Measurements from ENCODE around the gene C1orf21. TPM values are rescaled to one million over a fixed set of nuclear protein-coding genes. Genes with fewer than 3 reads are reported as not detected.

The C1orf21 gene
- total RNA-seq, 4 donors from 2014 or later: 30.6 to 61.7 (median 43.0) TPM

- H3K4me3 ChIP-seq: no peak overlapping the region
- no peak for TF ChIP-seq EP300 (IDR thresholded peaks at IDR 0.05)
- no peak for TF ChIP-seq POLR2A (IDR thresholded peaks at IDR 0.05)
- no peak for TF ChIP-seq CTCF (IDR thresholded peaks at IDR 0.05)
- no peaks in the 10 kb centered on the region for H3K9me3 ChIP-seq
- H3K27ac ChIP-seq: no peak overlapping the region
- H3K36me3 ChIP-seq: no peaks in the 10 kb centered on the region
- H3K4me1 ChIP-seq: no peaks in the 10 kb centered on the region
- WGBS, 2 donors: 85 to 100% methylated on average over 1 of the region's 1 CpG
- DNase-seq (ENCODE audit: low spot score in 2 of 2): no peak
- H3K27me3 ChIP-seq: no peaks in the 10 kb centered on the region
Observed at GRCh38 chr1:184362876-184363275, 24.0 kb upstream of the C1orf21 start.

- H3K27ac ChIP-seq: no peak overlapping the region
- no peaks in the 10 kb centered on the region for H3K4me1 ChIP-seq
- no peaks in the 10 kb centered on the region for H3K27me3 ChIP-seq
- no peaks in the 10 kb centered on the region for H3K36me3 ChIP-seq
- no peak for TF ChIP-seq CTCF (IDR thresholded peaks at IDR 0.05)
- TF ChIP-seq EP300 (IDR thresholded peaks at IDR 0.05): no peak
- H3K9me3 ChIP-seq: no peaks in the 10 kb centered on the region
- H3K4me3 ChIP-seq: no peak overlapping the region
- no peak for DNase-seq (ENCODE audit: low spot score in 2 of 2)
- 91 to 96% methylated on average over 2 of the region's 2 CpGs for WGBS, 2 donors
Observed at GRCh38 chr1:184365699-184366098, 21.1 kb upstream of the C1orf21 start.

- H3K4me3 ChIP-seq: no peak overlapping the region
- 65 to 66% methylated on average over 11 of the region's 11 CpGs for WGBS, 2 donors
- H3K27me3 ChIP-seq: no peaks in the 10 kb centered on the region
- H3K36me3 ChIP-seq: no peaks in the 10 kb centered on the region
- DNase-seq (ENCODE audit: low spot score in 2 of 2): no peak
- no peaks in the 10 kb centered on the region for H3K9me3 ChIP-seq
- no peaks in the 10 kb centered on the region for H3K4me1 ChIP-seq
- no peak overlapping the region for H3K27ac ChIP-seq
- TF ChIP-seq POLR2A (IDR thresholded peaks at IDR 0.05): no peak
- TF ChIP-seq EP300 (IDR thresholded peaks at IDR 0.05): peak in 1 of 2 donors; percentile 20
Observed at GRCh38 chr1:184366997-184367396, 19.8 kb upstream of the C1orf21 start.

- Histone ChIP-seq H3K36me3 (no peaks in the 10 kb centered on the region), H3K27ac (no peak overlapping the region), H3K4me3 (no peak overlapping the region), H3K27me3 (no peaks in the 10 kb centered on the region), H3K4me1 (no peaks in the 10 kb centered on the region), H3K9me3 (no peaks in the 10 kb centered on the region)
- 91 to 100% methylated on average over 1 of the region's 1 CpG for WGBS, 2 donors
- DNase-seq (ENCODE audit: low spot score in 2 of 2): no peak
- TF ChIP-seq POLR2A (IDR thresholded peaks at IDR 0.05): no peak
- TF ChIP-seq CTCF (IDR thresholded peaks at IDR 0.05): no peak
- TF ChIP-seq EP300 (IDR thresholded peaks at IDR 0.05): no peak
Observed at GRCh38 chr1:184367427-184368038, 19.3 kb upstream of the C1orf21 start.

GRCh38 chr1:184368354-184368753 is 18.5 kb upstream of the C1orf21 start:
- WGBS, 2 donors: 83 to 87% methylated on average over 2 of the region's 2 CpGs
- Histone ChIP-seq H3K27ac (no peak overlapping the region), H3K36me3 (no peaks in the 10 kb centered on the region), H3K4me1 (no peaks in the 10 kb centered on the region), H3K9me3 (no peaks in the 10 kb centered on the region), H3K27me3 (no peaks in the 10 kb centered on the region), H3K4me3 (no peak overlapping the region)
- DNase-seq (ENCODE audit: low spot score in 2 of 2): no peak
- no peak for TF ChIP-seq CTCF (IDR thresholded peaks at IDR 0.05)
- TF ChIP-seq EP300 (IDR thresholded peaks at IDR 0.05): no peak
- no peak for TF ChIP-seq POLR2A (IDR thresholded peaks at IDR 0.05)

GRCh38 chr1:184370850-184371249 is 16.0 kb upstream of the C1orf21 start:
- Histone ChIP-seq H3K36me3 (no peaks in the 10 kb centered on the region), H3K27me3 (no peaks in the 10 kb centered on the region), H3K9me3 (no peaks in the 10 kb centered on the region), H3K4me1 (no peaks in the 10 kb centered on the region), H3K27ac (no peak overlapping the region), H3K4me3 (no peak overlapping the region)
- TF ChIP-seq POLR2A (IDR thresholded peaks at IDR 0.05) (no peak), EP300 (IDR thresholded peaks at IDR 0.05) (no peak), CTCF (IDR thresholded peaks at IDR 0.05) (no peak)
- WGBS, 2 donors: 76 to 77% methylated on average over 4 of the region's 4 CpGs
- DNase-seq (ENCODE audit: low spot score in 2 of 2): no peak
